NCI-H748 (cell line): ENCODE measurements around the gene C18orf63.

Experiments used
- DNase-seq: peaks from one replicate; lab custom pipeline; 2025; ENCODE audit not compliant: unreplicated experiment; lab: John Stamatoyannopoulos, UW

Gene C18orf63

DNA sequence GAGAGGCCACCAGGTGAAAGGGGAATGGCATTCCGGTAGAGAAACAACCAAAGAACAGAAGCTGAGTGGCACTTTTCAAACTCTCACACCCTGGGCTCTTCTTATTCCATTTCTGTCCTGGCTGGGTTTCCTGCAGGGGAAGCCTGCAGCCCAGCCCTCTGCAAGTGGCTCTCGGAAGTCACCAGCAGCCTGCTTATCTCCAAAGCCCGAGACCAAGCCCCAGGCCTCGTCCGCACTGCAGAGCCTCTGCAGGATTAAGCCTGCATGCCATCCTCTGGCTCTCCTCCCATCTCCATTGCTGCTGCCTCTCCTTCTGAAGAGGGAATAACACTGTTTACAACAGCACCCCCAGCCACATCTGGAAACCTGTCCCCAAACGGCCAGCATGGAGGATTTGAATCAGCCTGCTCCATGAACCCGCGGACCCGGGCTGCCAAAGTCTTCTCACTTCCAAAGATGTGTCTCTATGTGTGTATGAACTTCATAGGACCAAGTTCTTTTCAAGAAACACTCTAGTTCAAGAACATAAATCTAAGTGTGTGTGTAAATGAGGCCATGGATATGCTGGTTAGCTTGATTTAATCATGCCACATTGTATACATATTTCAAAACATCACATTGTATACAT lies 87.3 kb downstream of the C18orf63 start:
- no peak for DNase-seq

GRCh38 chr18:74407888-74408287 lies 92.2 kb downstream of the C18orf63 start:
- DNase-seq: no peak
